ENCODE data around the gene PFDN1. TPM values are rescaled to one million over a fixed set of nuclear protein-coding genes. Genes with fewer than 3 reads are reported as not detected.
A peak's percentile ranks its signal among the peaks of the same experiment; 100 is the strongest.

The PFDN1 gene
- total RNA-seq, 1 experiment from 2014 or later, result 91.9 TPM

DNA sequence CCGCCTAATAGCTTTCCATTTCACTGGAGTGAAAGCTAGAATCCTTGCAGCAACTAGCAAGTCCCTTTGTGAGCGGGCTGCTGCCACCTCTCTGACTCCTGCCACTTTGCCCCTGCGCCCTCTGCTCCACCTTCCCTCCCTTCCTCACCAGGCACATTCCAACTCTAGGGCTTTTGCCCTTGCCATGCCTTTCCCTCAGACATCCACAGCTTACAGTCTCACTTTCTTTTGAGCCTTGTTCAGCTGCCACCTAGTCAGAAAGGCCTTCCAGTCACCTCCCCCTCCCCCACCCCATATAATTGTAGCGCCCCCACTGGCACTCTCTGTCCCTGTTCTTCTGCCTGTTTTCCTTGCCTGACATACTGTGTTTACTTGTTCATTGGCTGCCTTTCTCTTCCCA lies 96.9 kb downstream of the PFDN1 start:
- H3K4me2 ChIP-seq (ENCODE audit: low read length), result no peak overlapping the region
- intact Hi-C loops (cut with micrococcal nuclease), result no loop called here
- no peaks in the 10 kb centered on the region for H3K9me2 ChIP-seq (replicated peaks; ENCODE audit: low read length)
- no peaks in the 10 kb centered on the region for H3K27me3 ChIP-seq (ENCODE audit: low read length)
- CTCF ChIA-PET, result interaction anchor here (0.6 kb wide), 1 partner anchor 154 kb away, joined by 5 read pairs; no protein-coding TSS in a partner anchor
- DNase-seq (no peak), ATAC-seq (no peak)
- no peaks in the 10 kb centered on the region for H3F3A ChIP-seq (ENCODE audit: low read length, unreplicated experiment)
- no peak overlapping the region for H3K9ac ChIP-seq (ENCODE audit: low read length)
- POLR2A ChIA-PET (ENCODE audit: unreplicated experiment), result interaction anchor here (0.6 kb wide), 1 partner anchor 16 kb away, joined by 3 read pairs; no protein-coding TSS in a partner anchor
- no TSS peak for BruUV-seq (replicated peaks)
- no peak overlapping the region for H3K27ac ChIP-seq (ENCODE audit: low read length)
- no peaks in the 10 kb centered on the region for H4K20me1 ChIP-seq (ENCODE audit: low read length)
- H3K79me2 ChIP-seq (ENCODE audit: low read length), result no peaks in the 10 kb centered on the region
- TF ChIP-seq, protein P1, sequence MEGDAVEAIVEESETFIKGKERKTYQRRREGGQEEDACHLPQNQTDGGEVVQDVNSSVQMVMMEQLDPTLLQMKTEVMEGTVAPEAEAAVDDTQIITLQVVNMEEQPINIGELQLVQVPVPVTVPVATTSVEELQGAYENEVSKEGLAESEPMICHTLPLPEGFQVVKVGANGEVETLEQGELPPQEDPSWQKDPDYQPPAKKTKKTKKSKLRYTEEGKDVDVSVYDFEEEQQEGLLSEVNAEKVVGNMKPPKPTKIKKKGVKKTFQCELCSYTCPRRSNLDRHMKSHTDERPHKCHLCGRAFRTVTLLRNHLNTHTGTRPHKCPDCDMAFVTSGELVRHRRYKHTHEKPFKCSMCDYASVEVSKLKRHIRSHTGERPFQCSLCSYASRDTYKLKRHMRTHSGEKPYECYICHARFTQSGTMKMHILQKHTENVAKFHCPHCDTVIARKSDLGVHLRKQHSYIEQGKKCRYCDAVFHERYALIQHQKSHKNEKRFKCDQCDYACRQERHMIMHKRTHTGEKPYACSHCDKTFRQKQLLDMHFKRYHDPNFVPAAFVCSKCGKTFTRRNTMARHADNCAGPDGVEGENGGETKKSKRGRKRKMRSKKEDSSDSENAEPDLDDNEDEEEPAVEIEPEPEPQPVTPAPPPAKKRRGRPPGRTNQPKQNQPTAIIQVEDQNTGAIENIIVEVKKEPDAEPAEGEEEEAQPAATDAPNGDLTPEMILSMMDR (conservative IDR thresholded peaks at IDR 0.05; ENCODE audit: low read depth, low read length), result 0 out of 2 replicates have a peak, but pooled peaks have one; percentile 11
- TF ChIP-seq EZH2 (IDR thresholded peaks at IDR 0.05; ENCODE audit: low read length, unreplicated experiment), result no peak
- no peak overlapping the region for H3K4me3 ChIP-seq (ENCODE audit: low read length)
- no peaks in the 10 kb centered on the region for H3K9me3 ChIP-seq (ENCODE audit: low read length)
- H3K4me1 ChIP-seq (ENCODE audit: insufficient read depth, low read length), result peaks cover 4% of the 10 kb centered on the region; the same call in 1 of the 2 replicates
- H2AFZ ChIP-seq (ENCODE audit: low read length), result no peak overlapping the region
- no peaks in the 10 kb centered on the region for H3K36me3 ChIP-seq (ENCODE audit: low read depth, low read length)

DNA sequence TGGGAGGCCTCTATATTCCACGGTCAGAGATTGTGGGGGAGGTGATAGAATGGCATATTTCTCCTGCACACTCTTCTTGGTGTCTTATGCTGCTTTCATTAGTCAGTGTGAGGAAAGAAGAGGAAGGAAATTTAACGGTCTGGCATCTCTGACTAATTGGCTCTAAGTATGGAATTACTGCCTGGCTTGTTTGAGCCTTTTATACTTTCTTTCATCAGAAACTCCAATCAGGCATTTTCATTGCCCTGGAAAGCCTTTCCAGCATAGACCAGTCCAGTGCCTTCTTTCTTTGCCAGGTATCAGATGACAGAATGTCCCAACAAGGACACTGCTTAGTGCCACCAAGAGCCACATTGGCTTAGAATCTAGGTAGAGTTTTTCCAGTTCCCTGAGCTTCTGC lies 97.7 kb downstream of the PFDN1 start:
- Histone ChIP-seq H3K9me2 (replicated peaks; ENCODE audit: low read length) (no peaks in the 10 kb centered on the region), H3K4me1 (ENCODE audit: insufficient read depth, low read length) (peaks cover 4% of the 10 kb centered on the region; the same call in 1 of the 2 replicates), H3K9me3 (ENCODE audit: low read length) (no peaks in the 10 kb centered on the region), H3K4me2 (ENCODE audit: low read length) (no peak overlapping the region), H3K27ac (ENCODE audit: low read length) (no peak overlapping the region), H3K36me3 (ENCODE audit: low read depth, low read length) (no peaks in the 10 kb centered on the region), H2AFZ (ENCODE audit: low read length) (no peak overlapping the region), H3K9ac (ENCODE audit: low read length) (no peak overlapping the region), H3F3A (ENCODE audit: low read length, unreplicated experiment) (no peaks in the 10 kb centered on the region), H3K79me2 (ENCODE audit: low read length) (no peaks in the 10 kb centered on the region), H4K20me1 (ENCODE audit: low read length) (no peaks in the 10 kb centered on the region), H3K27me3 (ENCODE audit: low read length) (no peaks in the 10 kb centered on the region), H3K4me3 (ENCODE audit: low read length) (no peak overlapping the region)
- TF ChIP-seq EZH2 (IDR thresholded peaks at IDR 0.05; ENCODE audit: low read length, unreplicated experiment) (no peak), EZH2phosphoT487 (IDR thresholded peaks at IDR 0.05; ENCODE audit: borderline replicate concordance, low read length) (no peak)
- TF ChIP-seq, protein P1 (conservative IDR thresholded peaks at IDR 0.05; ENCODE audit: low read depth, low read length), result no peak
- DNase-seq (no peak), ATAC-seq (peak; percentile 22; the same call in 1 of the 2 replicates)
- CTCF ChIA-PET, result interaction anchor here (0.6 kb wide), 1 partner anchor 155 kb away, joined by 5 read pairs; no protein-coding TSS in a partner anchor
- intact Hi-C loops (cut with micrococcal nuclease), result no loop called here
- no TSS peak for BruUV-seq (replicated peaks)
- POLR2A ChIA-PET (ENCODE audit: unreplicated experiment), result no interaction called here

DNA sequence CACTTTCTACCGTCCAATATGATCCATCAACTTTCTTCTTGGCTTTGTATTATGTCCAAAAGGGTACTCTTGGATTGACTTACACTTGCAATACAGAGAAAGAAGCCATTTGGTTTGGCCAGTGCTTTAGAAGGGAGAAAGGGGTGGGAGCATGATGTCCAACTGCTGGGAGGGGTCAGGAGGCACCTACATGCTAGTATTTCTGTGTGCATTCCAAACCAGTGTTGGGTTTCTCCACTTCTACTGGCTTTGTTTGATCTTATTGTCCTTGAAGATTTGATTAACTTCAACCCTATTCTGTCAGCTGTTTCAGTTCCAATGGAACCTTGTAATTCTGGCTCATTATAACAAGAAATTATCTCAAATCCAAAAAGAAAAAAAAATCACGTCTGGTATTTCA lies 100.3 kb downstream of the PFDN1 start:
- Histone ChIP-seq H3K4me3 (ENCODE audit: low read length) (no peak overlapping the region), H3K9ac (ENCODE audit: low read length) (no peak overlapping the region), H3K79me2 (ENCODE audit: low read length) (no peaks in the 10 kb centered on the region), H3K9me2 (replicated peaks; ENCODE audit: low read length) (no peaks in the 10 kb centered on the region), H3K27ac (ENCODE audit: low read length) (no peak overlapping the region), H2AFZ (ENCODE audit: low read length) (no peak overlapping the region), H3K36me3 (ENCODE audit: low read depth, low read length) (no peaks in the 10 kb centered on the region; the same call in 1 of the 2 replicates), H3K27me3 (ENCODE audit: low read length) (no peaks in the 10 kb centered on the region), H3F3A (ENCODE audit: low read length, unreplicated experiment) (no peaks in the 10 kb centered on the region), H4K20me1 (ENCODE audit: low read length) (no peaks in the 10 kb centered on the region), H3K4me1 (ENCODE audit: insufficient read depth, low read length) (peaks cover 4% of the 10 kb centered on the region; the same call in 1 of the 2 replicates), H3K4me2 (ENCODE audit: low read length) (no peak overlapping the region), H3K9me3 (ENCODE audit: low read length) (no peaks in the 10 kb centered on the region)
- no peak for TF ChIP-seq EZH2 (IDR thresholded peaks at IDR 0.05; ENCODE audit: low read length, unreplicated experiment)
- TF ChIP-seq, protein P1 (conservative IDR thresholded peaks at IDR 0.05; ENCODE audit: low read depth, low read length), result no peak
- TF ChIP-seq EZH2phosphoT487 (IDR thresholded peaks at IDR 0.05; ENCODE audit: borderline replicate concordance, low read length), result no peak
- POLR2A ChIA-PET (ENCODE audit: unreplicated experiment), result no interaction called here
- no TSS peak for BruUV-seq (replicated peaks)
- DNase-seq, result no peak
- CTCF ChIA-PET, result no interaction called here
- intact Hi-C loops (cut with micrococcal nuclease), result no loop called here
- ATAC-seq, result no peak
